ENCODE results near the gene MRPL55.

MRPL55 gene

DNA sequence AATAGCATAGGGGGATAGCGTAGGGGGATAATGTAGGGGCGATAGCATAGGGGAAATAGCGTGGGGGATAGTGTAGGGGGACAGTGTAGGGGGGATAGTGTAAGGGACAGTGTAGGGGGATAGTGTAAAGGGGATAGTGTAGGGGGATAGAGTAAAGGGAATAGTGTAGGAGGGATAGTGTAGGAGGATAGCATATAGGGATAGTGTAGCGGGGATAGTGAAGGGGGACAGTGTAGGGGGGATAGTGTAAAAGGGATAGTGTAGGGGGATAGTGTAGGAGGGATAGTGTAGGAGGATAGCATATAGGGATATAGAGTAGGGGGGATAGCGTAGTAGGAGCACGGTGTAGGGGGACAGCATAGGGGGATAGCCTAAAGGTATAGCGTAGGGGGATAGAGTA is 40.7 kb downstream of the MRPL55 start:
- DNase-seq (ENCODE audit: low read depth) = no peak

DNA sequence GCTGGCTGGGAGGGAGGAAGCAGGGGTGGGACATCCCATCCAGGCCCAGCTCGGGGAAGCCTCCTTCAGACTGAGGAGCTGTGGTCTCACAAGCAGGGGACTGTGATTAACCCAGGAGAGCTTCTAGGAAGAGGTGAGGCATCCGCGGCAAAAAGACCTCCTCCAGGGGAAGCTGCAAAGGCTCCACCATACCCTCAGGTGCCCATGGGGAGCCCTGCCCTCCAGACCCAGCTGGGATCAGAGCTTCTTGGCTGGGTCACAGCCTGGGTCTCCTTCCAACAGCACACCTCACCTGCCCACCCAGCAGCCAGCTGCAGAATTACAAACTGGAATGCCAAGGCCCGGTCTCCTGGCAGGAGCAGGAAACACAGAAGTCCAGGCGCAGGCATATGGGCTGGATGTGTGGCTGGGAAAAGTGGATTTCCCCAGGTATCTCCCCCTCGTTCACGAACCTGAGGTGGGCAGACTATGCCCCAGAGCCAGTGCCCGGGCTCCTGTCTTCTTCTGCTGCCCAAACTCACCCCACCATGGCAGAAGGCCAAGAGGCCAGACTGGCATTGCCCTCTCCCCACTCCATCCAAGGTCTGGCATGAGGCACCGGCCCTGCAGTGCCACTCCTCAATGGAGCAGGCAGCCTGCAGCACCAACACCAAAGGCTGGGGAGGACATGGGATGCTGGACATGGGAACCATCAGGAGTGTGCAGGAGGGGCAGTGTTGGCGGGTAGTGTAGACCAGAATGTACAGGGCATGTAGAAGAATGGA is 42.0 kb downstream of the MRPL55 start:
- no peak for DNase-seq (ENCODE audit: low read depth)

DNA sequence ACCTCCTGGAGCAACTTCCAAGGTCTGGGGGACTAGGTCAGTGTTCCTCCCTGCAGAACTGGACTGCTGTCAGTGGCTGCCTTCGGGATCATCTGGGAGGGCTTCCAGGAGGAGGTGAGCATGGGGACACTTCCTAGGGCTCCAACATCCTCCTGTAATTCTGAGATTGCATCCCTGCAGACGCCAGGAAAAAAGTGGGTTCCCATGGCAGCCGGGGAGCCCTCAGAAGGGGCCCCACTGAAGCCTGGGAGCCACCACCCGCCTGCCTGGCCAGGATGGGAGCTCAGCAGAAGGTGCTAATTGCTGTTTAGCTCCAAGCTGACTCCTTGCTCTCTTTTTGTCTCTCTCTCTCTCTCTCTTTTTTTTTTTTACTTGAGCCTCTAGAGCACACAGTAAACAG is 42.7 kb downstream of the MRPL55 start:
- no peak for DNase-seq (ENCODE audit: low read depth)

DNA sequence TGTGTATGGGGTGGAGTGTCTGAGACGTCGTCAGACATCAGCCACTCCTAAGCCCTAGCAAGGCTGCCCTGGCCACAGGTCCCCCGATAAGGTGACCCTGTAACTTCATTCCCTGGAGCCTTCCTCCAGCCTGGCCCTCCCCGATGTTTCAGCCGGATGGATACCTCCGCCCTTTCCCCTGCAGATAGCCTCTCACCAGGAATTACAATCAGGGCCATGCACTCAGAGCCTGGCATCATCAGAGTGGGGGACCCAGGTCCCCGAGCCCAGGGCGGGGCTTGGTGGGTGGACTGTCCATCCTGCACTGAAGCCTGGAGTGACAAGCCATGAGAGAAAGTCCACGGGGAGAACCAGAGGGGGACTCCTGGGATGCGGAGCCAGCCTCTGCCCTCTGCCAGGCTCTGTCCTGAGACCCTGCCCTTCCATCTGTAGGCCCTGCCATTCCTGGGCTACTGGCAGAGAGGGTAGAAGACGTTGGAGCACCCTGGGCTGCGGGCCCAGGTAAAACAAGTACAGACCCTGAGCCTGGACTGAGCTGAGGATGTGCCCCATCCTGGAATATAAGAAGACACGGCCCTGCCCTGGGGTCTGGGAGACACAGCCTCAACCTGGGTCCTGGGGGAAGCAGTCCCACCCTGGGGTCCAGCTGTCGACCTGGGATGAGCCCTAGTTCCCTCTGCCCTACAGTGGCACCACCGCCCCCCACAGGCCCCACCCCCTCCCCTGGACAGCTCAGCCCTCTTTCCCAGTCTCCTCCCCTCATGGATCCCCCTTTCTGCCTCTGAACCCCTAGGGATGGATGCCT is 43.4 kb downstream of the MRPL55 start:
- DNase-seq (ENCODE audit: low read depth) = no peak

DNA sequence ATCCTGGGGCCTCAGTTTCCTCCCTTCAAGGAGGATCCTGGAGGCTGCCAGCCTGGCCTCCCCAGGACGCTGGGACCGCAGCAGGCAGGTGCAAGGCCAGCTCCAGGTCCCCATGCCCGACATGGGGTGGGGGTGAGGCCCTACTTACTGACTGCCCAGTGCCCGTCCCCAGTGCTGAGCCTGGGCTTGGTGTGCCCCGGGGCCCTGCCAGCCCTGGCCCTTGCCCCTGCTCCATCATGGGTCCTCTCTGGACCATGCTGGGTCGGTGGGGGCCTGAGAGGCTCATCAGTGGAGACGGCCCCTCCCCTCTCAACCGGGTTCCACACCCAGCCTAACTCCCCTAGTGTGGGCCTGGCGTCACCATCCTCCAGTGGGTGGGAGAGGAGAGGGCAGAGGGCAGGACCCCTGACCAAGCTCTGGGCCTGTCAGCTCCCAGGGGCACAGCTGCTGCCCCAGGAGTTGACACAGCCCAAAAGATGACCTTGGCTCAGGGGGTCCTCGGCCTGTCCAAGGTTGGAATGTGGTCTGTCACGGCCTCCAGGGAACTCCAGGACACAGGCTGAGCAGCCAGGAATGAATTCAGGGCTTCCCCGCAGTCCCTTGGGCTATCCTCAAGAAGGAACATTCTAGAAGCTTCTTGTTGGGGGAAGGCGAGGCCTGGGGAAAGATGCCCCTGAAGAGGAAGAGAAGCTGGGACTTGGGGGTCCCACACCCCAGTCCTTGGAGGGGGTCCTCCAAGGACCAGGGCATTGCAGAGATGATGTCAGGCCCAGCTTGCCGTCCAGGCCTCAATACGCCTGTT is 44.2 kb downstream of the MRPL55 start:
- no peak for DNase-seq (ENCODE audit: low read depth)

DNA sequence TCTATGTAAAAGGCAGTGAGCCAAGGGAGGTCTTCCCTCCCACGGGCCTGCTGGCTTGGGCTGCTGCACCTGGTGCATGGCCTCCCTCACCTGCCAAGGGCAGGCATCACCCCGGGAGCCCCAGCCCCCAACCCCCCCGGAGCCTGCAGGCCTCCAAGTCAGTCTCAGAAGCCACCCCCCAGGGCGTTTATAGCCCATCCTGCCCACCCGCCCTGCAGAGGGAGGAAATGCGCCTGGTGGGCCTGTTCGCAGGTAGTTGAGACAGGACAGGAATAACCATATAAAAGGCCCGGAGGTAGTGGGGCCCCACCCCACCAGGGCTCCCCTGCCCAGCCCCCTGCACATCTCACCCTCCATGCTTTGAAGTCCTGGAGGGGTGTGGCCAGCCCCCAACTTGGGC is 44.8 kb downstream of the MRPL55 start:
- no peak for DNase-seq (ENCODE audit: low read depth)

DNA sequence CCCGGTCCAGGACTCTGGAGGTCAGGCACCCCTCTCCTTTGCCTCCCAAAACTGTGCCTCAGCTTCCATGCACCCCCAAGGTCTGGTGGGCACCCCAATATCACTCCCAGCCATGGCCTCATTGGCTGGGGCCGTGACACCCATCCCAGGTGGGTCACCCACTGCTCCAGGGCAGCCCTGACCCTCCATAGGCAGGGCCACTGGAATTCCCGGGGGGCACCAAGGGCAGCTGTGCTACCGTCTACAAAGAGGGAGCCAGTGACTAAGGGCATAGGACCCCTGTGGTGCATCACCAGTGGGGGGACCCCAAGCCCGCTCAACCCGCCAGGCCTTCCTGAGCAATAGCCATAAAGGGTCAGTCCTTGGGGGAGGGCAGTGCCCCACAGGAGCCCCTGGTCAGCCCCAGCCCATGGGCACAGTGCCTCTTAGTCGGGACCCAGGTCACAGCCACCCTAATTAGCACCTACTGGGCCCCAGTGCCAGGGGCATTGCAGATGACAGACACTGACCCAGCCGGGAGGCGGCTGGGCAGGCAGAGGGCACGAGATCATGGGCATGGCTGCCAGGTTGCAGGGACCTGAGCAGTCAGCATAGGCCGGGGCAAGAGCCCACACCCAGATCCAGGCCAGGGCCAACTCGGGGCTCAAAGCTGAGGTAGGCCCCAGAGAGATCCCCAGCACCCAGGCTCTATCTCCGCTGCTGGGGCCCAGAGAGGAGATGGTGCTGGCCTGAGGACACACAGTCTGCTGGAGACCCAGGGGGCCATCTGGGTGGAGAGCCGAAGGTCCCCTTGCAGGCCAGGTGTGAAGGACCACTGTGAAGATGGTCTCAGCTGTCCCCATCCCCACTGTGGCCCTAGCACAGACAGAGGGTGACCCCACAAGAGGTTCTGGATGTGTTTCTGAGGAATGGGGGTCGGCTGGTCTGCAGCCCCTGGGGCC is 45.6 kb downstream of the MRPL55 start:
- DNase-seq (ENCODE audit: low read depth) = no peak

DNA sequence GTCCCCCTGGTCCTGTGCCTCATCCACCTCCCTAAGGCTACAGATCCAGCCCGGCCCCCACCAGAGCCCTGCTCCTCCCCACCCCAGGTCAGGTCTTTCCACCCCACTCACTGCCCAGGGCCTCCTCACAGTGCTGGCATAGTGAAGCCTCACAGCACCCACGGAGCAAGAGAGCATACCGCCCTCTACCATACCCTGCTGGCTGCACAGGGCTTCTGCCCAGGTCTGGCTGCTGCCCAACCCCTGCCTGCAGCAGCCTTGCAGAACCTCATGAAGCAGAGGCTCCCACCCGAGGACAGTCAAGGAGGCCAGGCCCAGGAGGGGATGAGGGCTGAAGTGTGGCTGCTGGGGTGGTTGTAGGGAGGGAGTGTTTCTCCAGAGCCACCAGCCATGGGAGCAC is 46.3 kb downstream of the MRPL55 start:
- no peak for DNase-seq (ENCODE audit: low read depth)

DNA sequence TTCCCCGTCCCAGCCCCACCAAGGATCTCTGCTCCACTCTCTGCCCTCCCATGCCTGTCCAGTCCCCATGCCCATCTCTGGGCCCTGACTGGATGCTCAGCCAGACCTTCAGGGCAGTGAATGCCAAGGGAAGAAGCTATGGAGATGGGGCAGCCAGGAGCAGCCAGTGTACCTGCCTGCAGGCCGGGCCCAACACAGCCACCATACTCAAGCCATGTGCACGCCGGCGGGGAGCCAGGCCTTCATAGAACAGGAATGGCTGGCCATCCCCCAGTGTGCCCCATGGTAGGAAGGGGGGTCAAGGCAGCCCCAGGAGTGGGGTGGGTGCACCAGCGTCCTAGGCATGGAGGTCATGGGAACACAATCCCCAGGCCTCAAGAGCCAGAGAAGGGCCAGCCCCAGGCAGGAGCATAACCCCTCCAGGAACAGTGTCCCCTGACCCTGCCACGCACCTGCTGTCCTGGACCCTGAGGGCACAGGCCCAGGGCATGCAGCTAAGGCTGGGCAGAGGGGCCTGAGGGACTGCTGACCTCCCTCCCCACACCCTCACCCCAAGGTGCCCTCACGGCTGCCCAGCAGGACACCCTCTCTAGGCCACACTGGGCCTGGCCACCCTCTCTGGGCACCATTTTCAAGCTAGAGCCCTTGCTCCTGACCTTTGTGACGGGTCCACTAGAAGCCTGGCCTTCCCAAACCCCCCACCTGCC is 46.9 kb downstream of the MRPL55 start:
- DNase-seq (ENCODE audit: low read depth) = no peak

DNA sequence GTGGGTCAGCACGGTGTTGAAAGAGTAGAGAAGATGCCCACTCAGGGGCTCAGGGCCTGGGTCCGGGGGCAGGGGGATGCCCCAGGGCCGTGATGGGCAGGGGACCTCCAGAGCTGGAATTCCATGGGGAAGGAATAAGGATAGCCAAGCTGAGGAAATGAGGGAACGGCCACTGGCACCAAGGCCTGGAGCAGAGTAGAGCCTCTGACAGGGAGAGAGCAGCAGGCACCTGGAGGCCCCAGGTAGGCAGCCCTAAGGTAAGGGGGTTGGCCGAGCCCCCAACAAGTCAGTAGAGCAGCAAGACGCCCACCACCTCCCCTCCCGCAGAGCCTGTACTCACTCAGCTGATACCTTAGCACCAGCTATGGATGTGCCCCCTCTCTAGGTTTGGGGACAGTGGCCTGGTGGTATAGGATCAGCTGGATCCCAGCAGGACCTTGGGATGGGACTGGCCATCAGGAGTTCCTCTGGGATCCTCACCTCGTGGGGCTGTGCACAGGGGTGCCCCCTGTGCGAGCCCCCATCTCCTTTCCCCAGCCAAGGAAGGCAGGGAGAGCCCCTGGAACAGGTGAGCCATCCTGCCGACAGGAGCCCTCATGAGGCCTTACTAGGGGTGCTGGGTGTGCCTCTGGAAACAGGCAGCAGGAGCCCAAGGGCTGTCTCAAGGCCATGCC is 47.6 kb downstream of the MRPL55 start:
- no peak for DNase-seq (ENCODE audit: low read depth)

DNA sequence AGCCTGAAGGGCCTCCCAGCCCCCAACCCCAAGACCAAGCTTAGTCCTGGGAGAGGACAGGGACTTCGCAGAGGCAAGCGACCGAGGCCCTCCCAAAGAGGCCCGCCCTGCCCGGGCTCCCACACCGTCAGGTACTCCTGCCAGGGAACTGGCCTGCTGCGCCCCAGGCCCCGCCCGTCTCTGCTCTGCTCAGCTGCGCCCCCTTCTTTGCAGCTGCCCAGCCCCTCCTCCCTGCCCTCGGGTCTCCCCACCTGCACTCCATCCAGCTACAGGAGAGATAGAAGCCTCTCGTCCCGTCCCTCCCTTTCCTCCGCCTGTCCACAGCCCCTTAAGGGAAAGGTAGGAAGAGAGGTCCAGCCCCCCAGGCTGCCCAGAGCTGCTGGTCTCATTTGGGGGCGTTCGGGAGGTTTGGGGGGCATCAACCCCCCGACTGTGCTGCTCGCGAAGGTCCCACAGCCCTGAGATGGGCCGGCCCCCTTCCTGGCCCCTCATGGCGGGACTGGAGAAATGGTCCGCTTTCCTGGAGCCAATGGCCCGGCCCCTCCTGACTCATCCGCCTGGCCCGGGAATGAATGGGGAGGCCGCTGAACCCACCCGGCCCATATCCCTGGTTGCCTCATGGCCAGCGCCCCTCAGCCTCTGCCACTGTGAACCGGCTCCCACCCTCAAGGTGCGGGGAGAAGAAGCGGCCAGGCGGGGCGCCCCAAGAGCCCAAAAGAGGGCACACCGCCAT is 48.5 kb downstream of the MRPL55 start:
- DNase-seq (ENCODE audit: low read depth) = no peak

DNA sequence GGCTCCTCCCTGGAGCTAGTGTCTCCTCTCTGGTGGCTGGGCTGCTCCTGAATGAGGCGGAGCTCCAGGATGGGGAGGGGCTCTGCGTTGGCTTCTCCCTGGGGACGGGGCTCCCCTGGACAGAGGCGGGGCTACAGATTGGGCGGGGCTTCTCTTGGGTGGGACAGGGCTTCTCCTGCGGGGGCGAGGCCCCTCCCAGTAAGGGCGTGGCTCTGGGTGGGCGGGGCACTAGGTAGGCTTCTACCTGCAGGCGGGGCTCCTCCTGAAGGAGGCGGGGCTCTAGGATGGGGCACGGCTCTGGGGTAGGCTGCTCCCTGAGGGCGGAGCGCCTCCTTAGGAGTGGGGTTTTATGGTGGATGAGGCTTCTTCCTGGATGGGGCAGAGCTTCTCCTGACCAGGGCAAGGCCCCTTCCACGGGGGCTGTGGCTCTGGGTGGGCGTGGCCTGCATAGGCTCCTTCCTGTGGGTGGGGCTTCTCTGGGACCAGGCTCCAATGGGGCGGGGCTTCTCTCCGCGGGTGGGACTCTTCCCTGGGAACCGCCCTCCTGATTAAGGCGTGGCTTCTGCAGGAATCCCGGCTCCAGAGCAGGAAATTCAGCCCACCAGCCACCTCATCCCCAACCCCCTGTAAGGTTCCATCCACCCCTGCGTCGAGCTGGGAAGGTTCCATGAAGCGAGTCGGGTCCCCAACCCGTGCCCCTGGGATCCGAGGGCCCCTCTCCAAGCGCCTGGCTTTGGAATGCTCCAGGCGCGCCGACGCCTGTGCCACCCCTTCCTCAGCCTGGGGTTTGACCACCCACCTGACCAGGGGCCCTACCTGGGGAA is 49.3 kb downstream of the MRPL55 start:
- no peak for DNase-seq (ENCODE audit: low read depth)

DNA sequence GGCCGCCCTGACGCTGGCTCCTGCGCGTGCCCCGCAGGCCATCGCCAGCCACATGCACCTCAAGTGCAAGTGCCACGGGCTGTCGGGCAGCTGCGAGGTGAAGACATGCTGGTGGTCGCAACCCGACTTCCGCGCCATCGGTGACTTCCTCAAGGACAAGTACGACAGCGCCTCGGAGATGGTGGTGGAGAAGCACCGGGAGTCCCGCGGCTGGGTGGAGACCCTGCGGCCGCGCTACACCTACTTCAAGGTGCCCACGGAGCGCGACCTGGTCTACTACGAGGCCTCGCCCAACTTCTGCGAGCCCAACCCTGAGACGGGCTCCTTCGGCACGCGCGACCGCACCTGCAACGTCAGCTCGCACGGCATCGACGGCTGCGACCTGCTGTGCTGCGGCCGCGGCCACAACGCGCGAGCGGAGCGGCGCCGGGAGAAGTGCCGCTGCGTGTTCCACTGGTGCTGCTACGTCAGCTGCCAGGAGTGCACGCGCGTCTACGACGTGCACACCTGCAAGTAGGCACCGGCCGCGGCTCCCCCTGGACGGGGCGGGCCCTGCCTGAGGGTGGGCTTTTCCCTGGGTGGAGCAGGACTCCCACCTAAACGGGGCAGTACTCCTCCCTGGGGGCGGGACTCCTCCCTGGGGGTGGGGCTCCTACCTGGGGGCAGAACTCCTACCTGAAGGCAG is 50.0 kb downstream of the MRPL55 start:
- DNase-seq (ENCODE audit: low read depth) = no peak

DNA sequence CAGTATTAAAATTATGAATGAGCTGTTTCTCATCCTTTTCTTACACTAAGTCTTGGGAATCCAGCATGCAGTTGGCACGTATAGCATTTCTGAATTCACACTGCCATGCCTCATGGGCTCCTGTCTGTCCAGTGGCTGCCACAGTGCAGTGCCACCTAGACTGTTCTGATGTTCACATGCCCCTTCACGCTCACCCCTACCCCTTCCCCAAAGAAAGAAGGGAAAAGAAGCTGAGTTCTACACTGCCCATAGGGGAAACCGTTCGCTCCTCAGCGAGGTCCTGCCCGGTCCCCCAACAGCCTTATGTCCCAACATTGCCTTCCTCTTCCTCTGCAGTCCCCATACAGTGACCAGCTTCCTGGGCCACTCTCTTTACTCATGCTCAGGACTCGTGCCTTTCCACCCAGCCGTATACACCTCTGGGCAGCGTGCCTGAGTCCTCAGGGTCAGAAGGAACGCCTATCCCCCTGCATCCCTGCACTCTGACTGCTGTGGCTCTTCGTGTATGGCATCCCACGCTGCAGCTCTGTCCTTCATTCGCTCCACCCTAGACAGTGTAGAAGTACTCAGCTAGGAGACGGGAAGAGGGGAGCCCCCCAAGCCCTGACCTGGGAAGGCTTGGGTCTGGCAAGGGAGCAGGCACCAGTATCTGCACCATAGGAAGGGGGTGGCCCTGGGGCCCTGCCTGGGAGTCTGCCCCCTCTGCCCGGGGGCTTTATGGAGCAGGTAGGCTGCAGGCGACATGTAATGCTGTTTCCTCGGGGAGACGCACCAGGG is 50.7 kb downstream of the MRPL55 start:
- no peak for DNase-seq (ENCODE audit: low read depth)
